ENCODE measurements around the gene HNRNPUL1.

Gene HNRNPUL1

GRCh38 chr19:41304706-41305483 lies 40.7 kb downstream of the HNRNPUL1 start:
- TF ChIP-seq, protein P1, sequence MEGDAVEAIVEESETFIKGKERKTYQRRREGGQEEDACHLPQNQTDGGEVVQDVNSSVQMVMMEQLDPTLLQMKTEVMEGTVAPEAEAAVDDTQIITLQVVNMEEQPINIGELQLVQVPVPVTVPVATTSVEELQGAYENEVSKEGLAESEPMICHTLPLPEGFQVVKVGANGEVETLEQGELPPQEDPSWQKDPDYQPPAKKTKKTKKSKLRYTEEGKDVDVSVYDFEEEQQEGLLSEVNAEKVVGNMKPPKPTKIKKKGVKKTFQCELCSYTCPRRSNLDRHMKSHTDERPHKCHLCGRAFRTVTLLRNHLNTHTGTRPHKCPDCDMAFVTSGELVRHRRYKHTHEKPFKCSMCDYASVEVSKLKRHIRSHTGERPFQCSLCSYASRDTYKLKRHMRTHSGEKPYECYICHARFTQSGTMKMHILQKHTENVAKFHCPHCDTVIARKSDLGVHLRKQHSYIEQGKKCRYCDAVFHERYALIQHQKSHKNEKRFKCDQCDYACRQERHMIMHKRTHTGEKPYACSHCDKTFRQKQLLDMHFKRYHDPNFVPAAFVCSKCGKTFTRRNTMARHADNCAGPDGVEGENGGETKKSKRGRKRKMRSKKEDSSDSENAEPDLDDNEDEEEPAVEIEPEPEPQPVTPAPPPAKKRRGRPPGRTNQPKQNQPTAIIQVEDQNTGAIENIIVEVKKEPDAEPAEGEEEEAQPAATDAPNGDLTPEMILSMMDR (conservative IDR thresholded peaks at IDR 0.05) = no peak
- TF ChIP-seq ZFX (IDR thresholded peaks at IDR 0.05) = no peak
- H3K27ac ChIP-seq = no peak overlapping the region

DNA sequence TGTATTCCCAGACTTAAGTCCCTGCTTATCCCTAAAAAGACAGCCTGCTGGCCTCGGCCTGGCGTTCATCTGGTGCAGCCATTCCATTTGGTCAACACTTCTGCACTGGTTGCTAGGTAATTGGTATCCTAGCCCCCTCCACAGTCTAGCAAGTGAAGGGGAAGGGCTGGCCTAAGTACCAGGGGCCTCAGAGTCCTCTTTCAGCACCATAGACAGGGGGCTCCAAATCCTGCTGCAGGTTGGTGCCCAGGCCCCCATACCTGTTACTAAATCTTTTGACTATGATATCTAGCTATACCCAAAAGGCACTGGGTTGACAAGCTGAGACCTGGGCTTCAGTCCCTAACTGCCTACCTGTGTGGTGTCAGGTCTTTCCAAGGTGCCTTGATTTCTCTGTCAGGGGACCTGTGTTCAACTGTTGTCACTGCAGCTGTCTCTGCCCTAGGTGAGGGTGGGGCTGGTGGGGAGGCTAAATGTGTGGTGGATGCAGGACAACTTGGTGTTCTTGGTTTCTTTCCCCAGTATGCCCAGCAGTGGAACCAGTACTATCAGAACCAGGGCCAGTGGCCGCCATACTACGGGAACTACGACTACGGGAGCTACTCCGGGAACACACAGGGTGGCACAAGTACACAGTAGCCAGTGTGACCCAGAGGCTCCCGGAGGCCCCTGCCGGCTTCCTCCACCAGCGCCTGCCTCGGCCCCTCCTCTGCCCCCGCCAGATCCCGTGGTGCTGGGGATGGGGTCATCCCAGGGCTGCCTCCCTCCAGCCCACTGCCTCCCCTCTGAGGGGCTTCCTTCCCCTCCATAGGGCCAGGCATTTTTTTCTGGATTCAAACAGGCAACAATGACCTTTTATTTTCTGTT lies 42.0 kb downstream of the HNRNPUL1 start:
- H3K27ac ChIP-seq = no peak overlapping the region
- TF ChIP-seq, protein P1 (conservative IDR thresholded peaks at IDR 0.05) = no peak
- TF ChIP-seq ZFX (IDR thresholded peaks at IDR 0.05) = no peak

- TF ChIP-seq, protein P1 (conservative IDR thresholded peaks at IDR 0.05) = no peak
- no peak for TF ChIP-seq ZFX (IDR thresholded peaks at IDR 0.05)
- no peak overlapping the region for H3K27ac ChIP-seq
Measured at GRCh38 chr19:41307090-41307875, 43.1 kb downstream of the HNRNPUL1 start.

DNA sequence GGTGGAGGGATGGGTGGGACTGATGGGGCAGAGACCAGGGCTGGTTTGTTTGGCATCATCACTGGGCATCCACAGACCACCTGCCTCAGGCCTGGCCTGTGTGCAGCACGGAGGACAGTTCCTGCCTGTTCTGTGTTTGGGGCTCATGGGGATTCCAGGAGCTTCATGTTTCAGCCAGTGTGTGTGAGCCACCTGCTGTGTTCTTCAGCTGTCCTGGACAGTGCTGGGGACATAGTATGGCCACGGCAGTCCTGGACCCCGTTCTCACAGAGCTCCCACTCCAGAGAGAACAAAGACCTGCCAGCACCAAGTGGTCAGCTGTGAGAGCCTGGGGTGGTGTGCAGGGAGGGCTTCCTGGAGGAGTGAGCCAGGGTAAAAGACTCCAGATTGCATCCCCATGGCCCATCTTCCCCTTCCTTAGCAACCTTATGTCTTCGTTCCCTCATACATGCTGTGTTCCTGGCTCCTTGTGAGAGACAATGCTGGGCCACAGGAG lies 43.8 kb downstream of the HNRNPUL1 start:
- H3K27ac ChIP-seq = 0 out of 2 replicates have a peak overlapping the region, but pooled peaks have one; percentile 6
- TF ChIP-seq ZFX (IDR thresholded peaks at IDR 0.05) = no peak
- TF ChIP-seq, protein P1 (conservative IDR thresholded peaks at IDR 0.05) = no peak

DNA sequence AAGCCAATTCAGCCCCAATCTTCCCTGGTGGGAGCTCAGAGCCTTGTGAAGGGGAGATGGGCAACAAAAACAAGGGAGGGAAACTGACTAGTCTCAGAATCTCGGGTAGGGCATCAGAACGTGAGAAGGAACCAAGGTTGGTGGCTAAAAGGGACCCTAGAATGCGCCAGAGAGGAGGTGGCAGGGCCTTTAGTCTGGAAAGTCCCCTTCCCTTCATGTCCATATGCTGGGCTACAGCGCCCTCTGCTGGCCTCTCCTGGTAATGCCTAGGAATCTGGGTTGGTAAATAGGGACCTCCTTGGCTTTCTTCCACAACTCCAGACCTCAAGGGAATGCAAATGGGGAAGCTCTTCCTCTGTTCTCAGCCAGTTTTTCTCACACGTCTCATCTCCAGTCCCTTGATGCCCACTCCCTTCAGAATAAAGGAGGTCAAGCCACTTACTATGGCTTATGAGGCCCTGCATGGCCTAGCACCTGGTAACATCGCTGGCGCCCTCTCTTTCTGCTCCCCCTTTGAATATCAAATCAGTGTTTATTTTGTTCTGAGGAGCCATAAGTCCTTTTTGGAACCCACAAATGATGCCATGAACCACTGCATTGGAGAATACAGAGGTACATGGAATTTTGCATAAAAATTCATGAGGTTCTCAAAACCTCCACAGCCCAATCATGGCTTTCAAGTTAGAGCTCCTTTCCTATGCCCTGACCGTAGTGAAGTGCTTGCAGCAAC lies 44.4 kb downstream of the HNRNPUL1 start:
- peak overlapping the region; percentile 87; the same call in 1 of the 2 replicates for H3K27ac ChIP-seq
- TF ChIP-seq ZFX (IDR thresholded peaks at IDR 0.05) = no peak
- TF ChIP-seq, protein P1 (conservative IDR thresholded peaks at IDR 0.05) = peak; percentile 87

GRCh38 chr19:41309180-41310032 lies 45.2 kb downstream of the HNRNPUL1 start:
- H3K27ac ChIP-seq = peak overlapping the region; percentile 87
- TF ChIP-seq, protein P1 (conservative IDR thresholded peaks at IDR 0.05) = no peak
- TF ChIP-seq ZFX (IDR thresholded peaks at IDR 0.05) = no peak

Measured in C4-2B (cell line).